KMS-11 (cell line): ENCODE measurements around the gene IGSF1.

Experiments
- H2AFZ ChIP-seq: fragments of 200-600 bp; sonication (generic); 2 replicates; pipeline ENCODE4 v1.6.1; 2016; ENCODE audit warnings: antibody characterized with exemption, mixed run types, low read depth
- H3K27ac ChIP-seq: fragments of 200-600 bp; sonication (generic); 2 replicates; pipeline ENCODE4 v1.6.1; 2016; ENCODE audit warnings: mild to moderate bottlenecking, mixed run types
- H3K27me3 ChIP-seq: fragments of 200-600 bp; sonication (generic); 2 replicates; pipeline ENCODE4 v1.6.1; 2017; ENCODE audit warnings: mild to moderate bottlenecking, low read depth, mixed run types, moderate library complexity; ENCODE audit not compliant: insufficient read depth
- H3K36me3 ChIP-seq: fragments of 200-600 bp; sonication (generic); 2 replicates; pipeline ENCODE4 v1.6.1; 2017; ENCODE audit warnings: mild to moderate bottlenecking, mixed run types; ENCODE audit not compliant: insufficient read depth
- H3K4me1 ChIP-seq: fragments of 200-600 bp; sonication (generic); 2 replicates; pipeline ENCODE4 v1.6.1; 2016; ENCODE audit warnings: mild to moderate bottlenecking, low read depth, mixed run types; ENCODE audit not compliant: poor library complexity, severe bottlenecking
- H3K4me2 ChIP-seq: fragments of 200-600 bp; sonication (generic); 2 replicates; pipeline ENCODE4 v1.7.0; 2016; ENCODE audit warnings: mild to moderate bottlenecking, mixed run types
- H3K4me3 ChIP-seq: fragments of 200-600 bp; sonication (generic); IDR thresholded peaks from 2 replicates; pipeline ENCODE4 v1.6.1; 2017; ENCODE audit warnings: low read depth, low read length, mixed read lengths; ENCODE audit not compliant: insufficient read depth
- H3K79me2 ChIP-seq: fragments of 200-600 bp; sonication (generic); 2 replicates; pipeline ENCODE4 v1.6.1; 2016; ENCODE audit warnings: low read depth, mixed run types; ENCODE audit not compliant: insufficient read depth
- H3K9ac ChIP-seq: fragments of 200-600 bp; sonication (generic); 2 replicates; pipeline ENCODE4 v1.6.1; 2016; ENCODE audit warnings: mild to moderate bottlenecking, mixed run types
- H4K20me1 ChIP-seq: fragments of 200-600 bp; sonication (generic); 2 replicates; pipeline ENCODE4 v1.6.1; 2016; ENCODE audit warnings: mild to moderate bottlenecking, mixed run types; ENCODE audit not compliant: insufficient read depth
- CTCF ChIP-seq: fragments of 200-600 bp; sonication (generic); conservative IDR thresholded peaks from 2 replicates; pipeline ENCODE4 v1.6.1; 2017; ENCODE audit warnings: low read depth, mild to moderate bottlenecking, antibody characterized with exemption, low read length, moderate library complexity, mixed read lengths

Gene IGSF1

GRCh38 chrX:131237363-131237762, 51.7 kb downstream of the IGSF1 start:
- H3K27ac ChIP-seq: no peak overlapping the region
- no peaks in the 10 kb centered on the region for H4K20me1 ChIP-seq
- no peaks in the 10 kb centered on the region for H3K79me2 ChIP-seq
- H3K4me3 ChIP-seq: no peak overlapping the region
- no peak overlapping the region for H3K4me2 ChIP-seq
- no peak overlapping the region for H3K9ac ChIP-seq
- no peaks in the 10 kb centered on the region for H3K4me1 ChIP-seq
- no peak overlapping the region for H2AFZ ChIP-seq
- TF ChIP-seq CTCF: no peak
- no peaks in the 10 kb centered on the region for H3K27me3 ChIP-seq
- no peaks in the 10 kb centered on the region for H3K36me3 ChIP-seq

GRCh38 chrX:131235768-131236545, 53.1 kb downstream of the IGSF1 start:
- no peak overlapping the region for H3K4me2 ChIP-seq
- no peak overlapping the region for H3K4me3 ChIP-seq
- no peaks in the 10 kb centered on the region for H3K4me1 ChIP-seq
- no peaks in the 10 kb centered on the region for H3K36me3 ChIP-seq
- no peak for TF ChIP-seq CTCF
- no peak overlapping the region for H3K9ac ChIP-seq
- H3K27ac ChIP-seq: no peak overlapping the region
- H3K27me3 ChIP-seq: no peaks in the 10 kb centered on the region
- H2AFZ ChIP-seq: no peak overlapping the region
- H4K20me1 ChIP-seq: no peaks in the 10 kb centered on the region
- H3K79me2 ChIP-seq: no peaks in the 10 kb centered on the region

DNA sequence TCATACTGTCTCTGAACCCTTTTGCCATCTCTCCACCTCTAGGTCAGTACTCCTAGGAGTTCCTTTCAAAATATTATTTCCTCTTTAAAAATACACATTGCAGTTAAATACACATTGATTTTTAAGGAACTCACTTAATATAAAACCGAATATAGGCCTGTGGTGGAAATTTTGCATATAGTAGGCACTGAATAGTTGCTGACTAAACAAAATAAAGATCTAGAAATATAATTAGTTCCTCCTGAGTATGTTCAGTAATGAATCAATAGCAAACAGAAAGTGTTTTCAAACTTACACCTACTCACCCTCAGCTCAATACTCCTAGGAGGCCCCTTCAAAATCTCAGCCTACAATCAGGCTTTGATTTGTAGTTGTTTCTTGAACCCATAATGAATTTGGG, 61.5 kb downstream of the IGSF1 start:
- H3K27ac ChIP-seq: no peak overlapping the region
- no peaks in the 10 kb centered on the region for H3K79me2 ChIP-seq
- H3K4me3 ChIP-seq: no peak overlapping the region
- H3K4me2 ChIP-seq: no peak overlapping the region
- no peaks in the 10 kb centered on the region for H3K4me1 ChIP-seq
- no peak for TF ChIP-seq CTCF
- H3K36me3 ChIP-seq: no peaks in the 10 kb centered on the region
- H3K9ac ChIP-seq: no peak overlapping the region
- no peaks in the 10 kb centered on the region for H4K20me1 ChIP-seq
- no peak overlapping the region for H2AFZ ChIP-seq
- no peaks in the 10 kb centered on the region for H3K27me3 ChIP-seq

DNA sequence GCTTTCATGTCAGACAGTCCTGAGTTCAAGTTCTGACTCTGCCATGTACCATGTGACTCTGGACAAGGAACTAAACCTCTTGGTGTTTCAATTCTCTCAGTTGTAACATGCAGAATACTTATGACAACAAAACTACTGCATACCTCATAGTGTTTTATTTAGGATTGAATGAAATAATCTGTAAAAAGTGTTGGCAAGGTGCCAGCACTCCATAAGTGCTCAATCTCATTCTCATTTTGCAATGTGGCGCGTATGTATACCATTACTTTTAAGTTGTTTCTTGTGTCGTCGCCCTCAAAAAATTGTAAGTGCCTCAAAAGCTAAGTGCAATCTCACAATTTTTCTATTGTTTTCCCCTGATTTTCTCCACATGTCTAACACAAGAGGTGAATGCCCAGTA, 62.5 kb downstream of the IGSF1 start:
- no peak overlapping the region for H2AFZ ChIP-seq
- no peak for TF ChIP-seq CTCF

More for the DNA sequence above, 62.5 kb downstream of the IGSF1 start:
- H3K36me3 ChIP-seq: no peaks in the 10 kb centered on the region
- no peaks in the 10 kb centered on the region for H3K4me1 ChIP-seq
- H3K4me2 ChIP-seq: no peak overlapping the region
- H3K27ac ChIP-seq: no peak overlapping the region
- H3K9ac ChIP-seq: no peak overlapping the region
- no peak overlapping the region for H3K4me3 ChIP-seq
- H3K79me2 ChIP-seq: no peaks in the 10 kb centered on the region
- H3K27me3 ChIP-seq: no peaks in the 10 kb centered on the region
- no peaks in the 10 kb centered on the region for H4K20me1 ChIP-seq
